PC-3 (cell line): ENCODE measurements around the gene EIF4A2.

Experiments used
- CTCF ChIP-seq: fragments of 300-600 bp; sonication (generic); conservative IDR thresholded peaks from 2 replicates; pipeline ENCODE4 v1.5.1; 2017; ENCODE audit warnings: antibody characterized with exemption, low read depth, mild to moderate bottlenecking, low read length
- EZH2 ChIP-seq: fragments of 300-600 bp; sonication (generic); IDR thresholded peaks from one replicate; pipeline ENCODE4 v1.6.1; 2017; ENCODE audit warnings: antibody characterized with exemption, mild to moderate bottlenecking, low read length; ENCODE audit not compliant: unreplicated experiment
- EZH2phosphoT487 ChIP-seq: fragments of 300-600 bp; sonication (generic); IDR thresholded peaks from 2 replicates; pipeline ENCODE4 v1.6.1; 2018; ENCODE audit warnings: mild to moderate bottlenecking, antibody characterized with exemption, low read length, borderline replicate concordance

DNA sequence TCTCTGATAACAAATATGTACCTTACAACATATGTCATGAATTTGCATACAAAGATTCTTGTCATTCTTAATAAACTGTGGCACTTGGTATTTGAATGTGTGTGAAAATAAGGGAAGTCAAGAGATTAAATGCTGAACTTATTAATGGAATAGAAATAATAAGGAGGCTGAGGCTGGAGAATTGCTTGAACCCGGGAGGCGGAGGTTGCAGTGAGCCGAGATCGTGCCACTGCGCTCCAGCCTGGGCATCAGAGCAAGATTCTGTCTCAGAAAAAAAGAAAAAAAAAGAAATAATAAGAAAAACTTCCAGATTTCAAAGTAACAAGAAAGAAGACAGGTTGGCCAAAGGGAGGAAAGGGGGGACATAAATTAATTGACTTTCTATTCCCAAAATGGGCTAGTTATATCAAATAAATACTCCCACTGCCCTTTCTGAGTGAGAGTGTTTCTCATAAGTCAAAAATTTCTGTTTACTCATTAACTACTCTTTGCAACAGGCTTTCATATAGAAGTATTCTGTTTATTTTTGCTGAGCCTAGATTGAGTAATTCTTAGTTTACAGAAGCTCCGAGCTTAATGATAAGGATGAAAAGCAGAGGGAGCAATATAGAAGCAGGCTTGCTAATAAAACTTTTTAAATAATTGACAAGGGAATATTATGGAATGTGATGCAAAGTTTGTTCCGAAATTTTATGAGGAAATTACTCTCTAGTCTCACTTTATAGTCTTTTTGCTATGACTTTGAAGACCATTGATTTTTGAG, 40.6 kb upstream of the EIF4A2 start:
- TF ChIP-seq EZH2, result no peak
- no peak for TF ChIP-seq CTCF
- TF ChIP-seq EZH2phosphoT487, result no peak
